GM18861 (cell line): ENCODE measurements around the gene NRK.
"Not testable (repeated sequence)": the region's sequence is repeated elsewhere in the genome, so short reads cannot be mapped to it uniquely, and the experiment has no call there.

ENCODE experiments used
- ATAC-seq: cut with Tn5 transposase; IDR thresholded peaks from one replicate; pipeline ENCODE4 v1.9.1; 2021; ENCODE audit not compliant: unreplicated experiment

Gene NRK

GRCh38 chrX:105822138-105823091 is at the start of gene NRK:
TSS of gene NRK (plus strand) at chrX:105822539. CDS start at chrX:105822846, 307 bp downstream.
- no peak for ATAC-seq

GRCh38 chrX:105773801-105774200 is 48.5 kb upstream of the NRK start:
- no peak for ATAC-seq

- ATAC-seq, result no peak
These were observed 46.7 kb upstream of the NRK start for GRCh38 chrX:105775679-105776078.

- ATAC-seq, result no peak
These were observed 40.5 kb upstream of the NRK start for GRCh38 chrX:105781804-105782203.

- ATAC-seq, result not testable (repeated sequence)
These were observed 25.5 kb upstream of the NRK start for GRCh38 chrX:105796877-105797276.

- ATAC-seq, result no peak
These were observed 18.4 kb upstream of the NRK start for GRCh38 chrX:105803891-105804290.

GRCh38 chrX:105805655-105806054 is 16.7 kb upstream of the NRK start:
- ATAC-seq, result not testable (repeated sequence)

- ATAC-seq, result no peak
These were observed 5.8 kb upstream of the NRK start for GRCh38 chrX:105816517-105816916.

GRCh38 chrX:105820247-105820646 is 2.1 kb upstream of the NRK start:
- ATAC-seq, result no peak

GRCh38 chrX:105821471-105822121 is 743 bp upstream of the NRK start:
- ATAC-seq, result no peak

- no peak for ATAC-seq
These were observed 735 bp downstream of the NRK start for GRCh38 chrX:105823092-105823455.

- ATAC-seq, result no peak
These were observed 6.7 kb downstream of the NRK start for GRCh38 chrX:105829011-105829410.

GRCh38 chrX:105837232-105837631 is 14.9 kb downstream of the NRK start:
- no peak for ATAC-seq

GRCh38 chrX:105845631-105846030 is 23.3 kb downstream of the NRK start:
- ATAC-seq, result no peak

GRCh38 chrX:105850100-105850499 is 27.8 kb downstream of the NRK start:
- not testable (repeated sequence) for ATAC-seq

- ATAC-seq, result no peak
These were observed 43.4 kb downstream of the NRK start for GRCh38 chrX:105865709-105866108.

- ATAC-seq, result no peak
These were observed 47.4 kb downstream of the NRK start for GRCh38 chrX:105869701-105870100.

- no peak for ATAC-seq
These were observed 48.1 kb downstream of the NRK start for GRCh38 chrX:105870445-105870844.

GRCh38 chrX:105872941-105873340 is 50.6 kb downstream of the NRK start:
- ATAC-seq, result no peak

GRCh38 chrX:105874790-105875189 is 52.5 kb downstream of the NRK start:
- no peak for ATAC-seq

GRCh38 chrX:105876658-105877057 is 54.3 kb downstream of the NRK start:
- no peak for ATAC-seq

GRCh38 chrX:105880491-105880890 is 58.2 kb downstream of the NRK start:
- ATAC-seq, result no peak
